ENCODE measurements around the gene SAMD5. TPM values are rescaled to one million over a fixed set of nuclear protein-coding genes. Genes with fewer than 3 reads are reported as not detected.

The SAMD5 gene
- total and polyA plus RNA-seq, 2 experiments from 2014 or later = 0.03 TPM; not detected in 1

DNA sequence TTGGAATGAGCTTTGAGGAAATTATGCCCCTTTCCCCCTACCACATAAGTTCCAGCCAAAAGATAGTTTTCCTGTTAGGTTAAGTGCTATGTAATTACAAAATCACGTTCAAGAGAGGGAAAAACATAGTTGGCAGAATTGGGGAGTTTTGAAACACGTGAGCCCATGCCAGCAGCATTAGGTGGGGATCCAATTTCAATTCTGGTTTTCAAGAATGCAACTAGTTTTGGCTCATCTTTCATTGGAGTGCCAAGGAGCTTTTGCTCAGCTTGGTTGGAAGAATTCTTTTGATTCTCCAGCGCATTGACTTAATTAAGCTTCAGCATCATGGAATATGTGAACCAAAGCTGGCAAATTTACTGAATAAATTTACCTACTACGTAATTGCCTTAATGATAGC is 95.9 kb downstream of the SAMD5 start:
- Mint-ChIP-seq H3K27ac (no peak overlapping the region), H3K27me3 (ENCODE audit: insufficient read depth, low read depth, poor library complexity) (no peaks in the 10 kb centered on the region), H3K36me3 (ENCODE audit: low read depth) (no peaks in the 10 kb centered on the region), H3K4me1 (no peaks in the 10 kb centered on the region), H3K4me3 (no peak overlapping the region), H3K9me3 (no peaks in the 10 kb centered on the region)
- DNase-seq (ENCODE audit: low spot score) (no peak), ATAC-seq (no peak)
- H3F3A ChIP-seq (replicated peaks; ENCODE audit: low read depth) = no peaks in the 10 kb centered on the region
- no peak for TF ChIP-seq EZH2phosphoT487 (IDR thresholded peaks at IDR 0.05; ENCODE audit: unreplicated experiment)
- TF ChIP-seq, protein P1, sequence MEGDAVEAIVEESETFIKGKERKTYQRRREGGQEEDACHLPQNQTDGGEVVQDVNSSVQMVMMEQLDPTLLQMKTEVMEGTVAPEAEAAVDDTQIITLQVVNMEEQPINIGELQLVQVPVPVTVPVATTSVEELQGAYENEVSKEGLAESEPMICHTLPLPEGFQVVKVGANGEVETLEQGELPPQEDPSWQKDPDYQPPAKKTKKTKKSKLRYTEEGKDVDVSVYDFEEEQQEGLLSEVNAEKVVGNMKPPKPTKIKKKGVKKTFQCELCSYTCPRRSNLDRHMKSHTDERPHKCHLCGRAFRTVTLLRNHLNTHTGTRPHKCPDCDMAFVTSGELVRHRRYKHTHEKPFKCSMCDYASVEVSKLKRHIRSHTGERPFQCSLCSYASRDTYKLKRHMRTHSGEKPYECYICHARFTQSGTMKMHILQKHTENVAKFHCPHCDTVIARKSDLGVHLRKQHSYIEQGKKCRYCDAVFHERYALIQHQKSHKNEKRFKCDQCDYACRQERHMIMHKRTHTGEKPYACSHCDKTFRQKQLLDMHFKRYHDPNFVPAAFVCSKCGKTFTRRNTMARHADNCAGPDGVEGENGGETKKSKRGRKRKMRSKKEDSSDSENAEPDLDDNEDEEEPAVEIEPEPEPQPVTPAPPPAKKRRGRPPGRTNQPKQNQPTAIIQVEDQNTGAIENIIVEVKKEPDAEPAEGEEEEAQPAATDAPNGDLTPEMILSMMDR (conservative IDR thresholded peaks at IDR 0.05; ENCODE audit: low read depth in 2 of 2) = no peak
- no peak for TF ChIP-seq STAT1 (IDR thresholded peaks at IDR 0.05; ENCODE audit: unreplicated experiment)
- no peak for TF ChIP-seq JUNB (IDR thresholded peaks at IDR 0.05; ENCODE audit: unreplicated experiment)
- TF ChIP-seq ZNF114 (CRISPR knock-in tag; IDR thresholded peaks at IDR 0.05) = no peak
- TF ChIP-seq, protein P2, sequence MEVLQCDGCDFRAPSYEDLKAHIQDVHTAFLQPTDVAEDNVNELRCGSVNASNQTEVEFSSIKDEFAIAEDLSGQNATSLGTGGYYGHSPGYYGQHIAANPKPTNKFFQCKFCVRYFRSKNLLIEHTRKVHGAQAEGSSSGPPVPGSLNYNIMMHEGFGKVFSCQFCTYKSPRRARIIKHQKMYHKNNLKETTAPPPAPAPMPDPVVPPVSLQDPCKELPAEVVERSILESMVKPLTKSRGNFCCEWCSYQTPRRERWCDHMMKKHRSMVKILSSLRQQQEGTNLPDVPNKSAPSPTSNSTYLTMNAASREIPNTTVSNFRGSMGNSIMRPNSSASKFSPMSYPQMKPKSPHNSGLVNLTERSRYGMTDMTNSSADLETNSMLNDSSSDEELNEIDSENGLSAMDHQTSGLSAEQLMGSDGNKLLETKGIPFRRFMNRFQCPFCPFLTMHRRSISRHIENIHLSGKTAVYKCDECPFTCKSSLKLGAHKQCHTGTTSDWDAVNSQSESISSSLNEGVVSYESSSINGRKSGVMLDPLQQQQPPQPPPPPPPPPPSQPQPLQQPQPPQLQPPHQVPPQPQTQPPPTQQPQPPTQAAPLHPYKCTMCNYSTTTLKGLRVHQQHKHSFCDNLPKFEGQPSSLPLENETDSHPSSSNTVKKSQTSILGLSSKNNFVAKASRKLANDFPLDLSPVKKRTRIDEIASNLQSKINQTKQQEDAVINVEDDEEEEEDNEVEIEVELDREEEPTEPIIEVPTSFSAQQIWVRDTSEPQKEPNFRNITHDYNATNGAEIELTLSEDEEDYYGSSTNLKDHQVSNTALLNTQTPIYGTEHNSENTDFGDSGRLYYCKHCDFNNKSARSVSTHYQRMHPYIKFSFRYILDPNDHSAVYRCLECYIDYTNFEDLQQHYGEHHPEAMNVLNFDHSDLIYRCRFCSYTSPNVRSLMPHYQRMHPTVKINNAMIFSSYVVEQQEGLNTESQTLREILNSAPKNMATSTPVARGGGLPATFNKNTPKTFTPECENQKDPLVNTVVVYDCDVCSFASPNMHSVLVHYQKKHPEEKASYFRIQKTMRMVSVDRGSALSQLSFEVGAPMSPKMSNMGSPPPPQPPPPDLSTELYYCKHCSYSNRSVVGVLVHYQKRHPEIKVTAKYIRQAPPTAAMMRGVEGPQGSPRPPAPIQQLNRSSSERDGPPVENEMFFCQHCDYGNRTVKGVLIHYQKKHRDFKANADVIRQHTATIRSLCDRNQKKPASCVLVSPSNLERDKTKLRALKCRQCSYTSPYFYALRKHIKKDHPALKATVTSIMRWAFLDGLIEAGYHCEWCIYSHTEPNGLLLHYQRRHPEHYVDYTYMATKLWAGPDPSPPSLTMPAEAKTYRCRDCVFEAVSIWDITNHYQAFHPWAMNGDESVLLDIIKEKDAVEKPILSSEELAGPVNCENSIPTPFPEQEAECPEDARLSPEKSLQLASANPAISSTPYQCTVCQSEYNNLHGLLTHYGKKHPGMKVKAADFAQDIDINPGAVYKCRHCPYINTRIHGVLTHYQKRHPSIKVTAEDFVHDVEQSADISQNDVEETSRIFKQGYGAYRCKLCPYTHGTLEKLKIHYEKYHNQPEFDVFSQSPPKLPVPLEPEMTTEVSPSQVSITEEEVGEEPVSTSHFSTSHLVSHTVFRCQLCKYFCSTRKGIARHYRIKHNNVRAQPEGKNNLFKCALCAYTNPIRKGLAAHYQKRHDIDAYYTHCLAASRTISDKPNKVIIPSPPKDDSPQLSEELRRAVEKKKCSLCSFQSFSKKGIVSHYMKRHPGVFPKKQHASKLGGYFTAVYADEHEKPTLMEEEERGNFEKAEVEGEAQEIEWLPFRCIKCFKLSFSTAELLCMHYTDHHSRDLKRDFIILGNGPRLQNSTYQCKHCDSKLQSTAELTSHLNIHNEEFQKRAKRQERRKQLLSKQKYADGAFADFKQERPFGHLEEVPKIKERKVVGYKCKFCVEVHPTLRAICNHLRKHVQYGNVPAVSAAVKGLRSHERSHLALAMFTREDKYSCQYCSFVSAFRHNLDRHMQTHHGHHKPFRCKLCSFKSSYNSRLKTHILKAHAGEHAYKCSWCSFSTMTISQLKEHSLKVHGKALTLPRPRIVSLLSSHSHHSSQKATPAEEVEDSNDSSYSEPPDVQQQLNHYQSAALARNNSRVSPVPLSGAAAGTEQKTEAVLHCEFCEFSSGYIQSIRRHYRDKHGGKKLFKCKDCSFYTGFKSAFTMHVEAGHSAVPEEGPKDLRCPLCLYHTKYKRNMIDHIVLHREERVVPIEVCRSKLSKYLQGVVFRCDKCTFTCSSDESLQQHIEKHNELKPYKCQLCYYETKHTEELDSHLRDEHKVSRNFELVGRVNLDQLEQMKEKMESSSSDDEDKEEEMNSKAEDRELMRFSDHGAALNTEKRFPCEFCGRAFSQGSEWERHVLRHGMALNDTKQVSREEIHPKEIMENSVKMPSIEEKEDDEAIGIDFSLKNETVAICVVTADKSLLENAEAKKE (CRISPR knock-in tag; IDR thresholded peaks at IDR 0.05) = no peak
- no peak for TF ChIP-seq NANOG (IDR thresholded peaks at IDR 0.05; ENCODE audit: borderline replicate concordance)
- TF ChIP-seq CREB1 (CRISPR knock-in tag; IDR thresholded peaks at IDR 0.05; ENCODE audit: low read depth) = no peak
- TF ChIP-seq, protein P3, sequence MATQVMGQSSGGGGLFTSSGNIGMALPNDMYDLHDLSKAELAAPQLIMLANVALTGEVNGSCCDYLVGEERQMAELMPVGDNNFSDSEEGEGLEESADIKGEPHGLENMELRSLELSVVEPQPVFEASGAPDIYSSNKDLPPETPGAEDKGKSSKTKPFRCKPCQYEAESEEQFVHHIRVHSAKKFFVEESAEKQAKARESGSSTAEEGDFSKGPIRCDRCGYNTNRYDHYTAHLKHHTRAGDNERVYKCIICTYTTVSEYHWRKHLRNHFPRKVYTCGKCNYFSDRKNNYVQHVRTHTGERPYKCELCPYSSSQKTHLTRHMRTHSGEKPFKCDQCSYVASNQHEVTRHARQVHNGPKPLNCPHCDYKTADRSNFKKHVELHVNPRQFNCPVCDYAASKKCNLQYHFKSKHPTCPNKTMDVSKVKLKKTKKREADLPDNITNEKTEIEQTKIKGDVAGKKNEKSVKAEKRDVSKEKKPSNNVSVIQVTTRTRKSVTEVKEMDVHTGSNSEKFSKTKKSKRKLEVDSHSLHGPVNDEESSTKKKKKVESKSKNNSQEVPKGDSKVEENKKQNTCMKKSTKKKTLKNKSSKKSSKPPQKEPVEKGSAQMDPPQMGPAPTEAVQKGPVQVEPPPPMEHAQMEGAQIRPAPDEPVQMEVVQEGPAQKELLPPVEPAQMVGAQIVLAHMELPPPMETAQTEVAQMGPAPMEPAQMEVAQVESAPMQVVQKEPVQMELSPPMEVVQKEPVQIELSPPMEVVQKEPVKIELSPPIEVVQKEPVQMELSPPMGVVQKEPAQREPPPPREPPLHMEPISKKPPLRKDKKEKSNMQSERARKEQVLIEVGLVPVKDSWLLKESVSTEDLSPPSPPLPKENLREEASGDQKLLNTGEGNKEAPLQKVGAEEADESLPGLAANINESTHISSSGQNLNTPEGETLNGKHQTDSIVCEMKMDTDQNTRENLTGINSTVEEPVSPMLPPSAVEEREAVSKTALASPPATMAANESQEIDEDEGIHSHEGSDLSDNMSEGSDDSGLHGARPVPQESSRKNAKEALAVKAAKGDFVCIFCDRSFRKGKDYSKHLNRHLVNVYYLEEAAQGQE (IDR thresholded peaks at IDR 0.05; ENCODE audit: unreplicated experiment) = no peak
- no peak for TF ChIP-seq EZH2 (IDR thresholded peaks at IDR 0.05; ENCODE audit: low read depth, unreplicated experiment)
- no peak for TF ChIP-seq POLR2AphosphoS5 (IDR thresholded peaks at IDR 0.05; ENCODE audit: low read depth)
- TF ChIP-seq, protein P4, sequence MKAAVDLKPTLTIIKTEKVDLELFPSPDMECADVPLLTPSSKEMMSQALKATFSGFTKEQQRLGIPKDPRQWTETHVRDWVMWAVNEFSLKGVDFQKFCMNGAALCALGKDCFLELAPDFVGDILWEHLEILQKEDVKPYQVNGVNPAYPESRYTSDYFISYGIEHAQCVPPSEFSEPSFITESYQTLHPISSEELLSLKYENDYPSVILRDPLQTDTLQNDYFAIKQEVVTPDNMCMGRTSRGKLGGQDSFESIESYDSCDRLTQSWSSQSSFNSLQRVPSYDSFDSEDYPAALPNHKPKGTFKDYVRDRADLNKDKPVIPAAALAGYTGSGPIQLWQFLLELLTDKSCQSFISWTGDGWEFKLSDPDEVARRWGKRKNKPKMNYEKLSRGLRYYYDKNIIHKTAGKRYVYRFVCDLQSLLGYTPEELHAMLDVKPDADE (IDR thresholded peaks at IDR 0.05) = no peak
- TF ChIP-seq ZNF331 (CRISPR knock-in tag; IDR thresholded peaks at IDR 0.05; ENCODE audit: low read depth) = no peak
- peaks cover 3% of the 10 kb centered on the region; the same call in 1 of the 2 replicates for H3K9me2 ChIP-seq (ENCODE audit: insufficient read depth)
- no peaks in the 10 kb centered on the region for H3K79me2 ChIP-seq (replicated peaks; ENCODE audit: insufficient read depth)
- no peaks in the 10 kb centered on the region for H3K36me3 ChIP-seq (ENCODE audit: insufficient read depth)
- no peak overlapping the region for H3K4me3 ChIP-seq
- no peaks in the 10 kb centered on the region for H4K20me1 ChIP-seq (replicated peaks; ENCODE audit: insufficient read depth)
- no peaks in the 10 kb centered on the region for H3K27me3 ChIP-seq (ENCODE audit: insufficient read depth)
- H2AFZ ChIP-seq = no peak overlapping the region
- no peaks in the 10 kb centered on the region for H3K4me1 ChIP-seq (ENCODE audit: insufficient read depth)
- no peak overlapping the region for H3K4me2 ChIP-seq
- no peak overlapping the region for H3K27ac ChIP-seq (ENCODE audit: low read depth)

Data from GM23338 (cell line).